Heart left ventricle (tissue), 13 donors: ENCODE results near the gene PIP4P1.

Experiments used
- CTCF ChIP-seq, 12 donors: fragments of 200-600 bp; sonication (generic) in 4 of 12; IDR thresholded peaks; one replicate each; pipeline versions ENCODE4 v1.5.0 to v1.8.0; 2018 to 2022; ENCODE audit warnings: antibody characterized with exemption in 12 of 12, mild to moderate bottlenecking in 5 of 12
- POLR2A ChIP-seq, 2 donors: fragments of 450-650 bp; IDR thresholded peaks; one replicate each; pipeline ENCODE4 v1.6.1; 2017; ENCODE audit warnings: antibody characterized with exemption in 2 of 2, mild to moderate bottlenecking in 2 of 2, moderate library complexity in 2 of 2
- donor health status: ischemic (EF 13 %, LVEDD 7.1; RV severe dilation, severe dysfunction).
- donor health status: DM: no; HTN: yes; CAD: no.
- donor health status: DM: no; HTN: no; CAD: no.
- donor health status: ischemic (EF 25% LVEDD 6.9; RV normal size, moderate dysfunction).
- donor health status: ischemic (EF 25% LVEDD 5.7; RV mildly dilated, moderate dysfunction).
- donor health status: ischemic (EF 35%, LVEDD 5.7; RV mildly dilated, moderate dysfunction).
- donor health status: nonischemic (EF 11% LVEDD 7.7; RV severe dilation, severe dysfunction).
- donor health status: DM: yes; HTN: yes; CAD: no.
- donor health status: PGD.
- donor health status: ischemic (EF 29% LVEDD 5.4; RV normal size, mild dysfunction).
- donor health status: nonischemic (EF 23%, LVEDD 6.1; RV moderate dilation, normal function).

DNA sequence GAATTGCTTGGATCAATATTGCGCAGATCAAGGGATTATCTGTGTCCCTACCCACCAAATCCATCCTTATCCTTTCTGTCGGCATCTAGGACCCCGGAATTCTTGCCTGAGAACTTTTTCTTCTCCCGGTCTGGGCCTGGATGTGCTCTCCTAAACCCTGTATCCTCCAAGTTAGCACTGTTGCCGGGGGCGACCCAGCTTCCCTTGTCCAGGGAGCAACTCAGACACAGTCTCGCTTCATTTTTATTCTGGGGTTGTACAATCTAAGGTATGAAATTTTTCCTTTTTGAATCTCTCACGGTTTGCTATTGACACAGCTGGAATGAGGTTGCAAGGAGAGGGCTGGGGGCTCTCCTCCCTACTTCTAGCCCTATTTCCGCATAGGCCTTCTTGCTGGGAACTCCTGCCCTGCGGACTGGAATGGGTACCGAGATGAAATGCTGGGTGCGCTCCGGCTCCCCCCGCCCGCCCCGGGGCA, 7.6 kb upstream of the PIP4P1 start:
- TF ChIP-seq CTCF (IDR thresholded peaks at IDR 0.05) (no peak), POLR2A (IDR thresholded peaks at IDR 0.05) (no peak)
